HL-60 (cell line): ENCODE data around the gene CYTH1.

ENCODE experiments used
- DNase-seq, 2 experiments: peaks; one replicate each; pipeline ENCODE4 v3.0.0-alpha.2; 2010 to 2020; ENCODE audit warnings: low read depth in 1 of 2, low spot score in 1 of 2
- H3K27ac ChIP-seq: fragments of 250-450 bp; sonication (Bioruptor Pico); replicated peaks from 2 replicates; pipeline ENCODE4 v1.5.1; 2020; ENCODE audit warnings: mild to moderate bottlenecking, moderate library complexity
- H3K27me3 ChIP-seq: fragments of 250-450 bp; sonication (Bioruptor Pico); 2 replicates; pipeline ENCODE4 v1.5.1; 2021; ENCODE audit warnings: mild to moderate bottlenecking, moderate library complexity; ENCODE audit not compliant: insufficient read depth, poor library complexity, severe bottlenecking
- H3K4me3 ChIP-seq: replicated peaks from 2 replicates; pipeline ENCODE4 v1.5.1; 2011; ENCODE audit warnings: mild to moderate bottlenecking, control low read depth, low read length; ENCODE audit not compliant: insufficient read depth
- CTCF ChIP-seq: IDR thresholded peaks from one replicate; pipeline ENCODE4 v1.5.1; 2011; ENCODE audit warnings: low read length, control low read depth, inconsistent platforms; ENCODE audit not compliant: insufficient read depth
- GABPA ChIP-seq: IDR thresholded peaks from 2 replicates; pipeline ENCODE4 v1.6.1; 2012; ENCODE audit warnings: low read depth
- POLR2AphosphoS5 ChIP-seq: IDR thresholded peaks from 2 replicates; pipeline ENCODE4 v1.6.1; 2012; ENCODE audit warnings: low read depth
- REST ChIP-seq: IDR thresholded peaks from 2 replicates; pipeline ENCODE4 v1.6.1; 2012; ENCODE audit warnings: low read depth; ENCODE audit not compliant: insufficient replicate concordance
- SPI1 ChIP-seq: IDR thresholded peaks from 2 replicates; pipeline ENCODE4 v1.6.1; 2012; ENCODE audit warnings: low read depth, mild to moderate bottlenecking, borderline replicate concordance

CYTH1 gene

GRCh38 chr17:78818932-78819331, 36.9 kb upstream of the CYTH1 start:
- H3K27ac ChIP-seq = no peak overlapping the region
- DNase-seq = no peak
- TF ChIP-seq SPI1 (no peak), GABPA (no peak), CTCF (no peak), POLR2AphosphoS5 (no peak), REST (no peak)
- no peak overlapping the region for H3K4me3 ChIP-seq
- H3K27me3 ChIP-seq = no peaks in the 10 kb centered on the region

GRCh38 chr17:78818152-78818846, 36.2 kb upstream of the CYTH1 start:
- Histone ChIP-seq H3K27ac (no peak overlapping the region), H3K4me3 (no peak overlapping the region), H3K27me3 (no peaks in the 10 kb centered on the region)
- no peak for DNase-seq
- TF ChIP-seq CTCF (no peak), POLR2AphosphoS5 (no peak), SPI1 (no peak), REST (no peak), GABPA (no peak)

- TF ChIP-seq POLR2AphosphoS5 = no peak
These were observed 35.0 kb upstream of the CYTH1 start for GRCh38 chr17:78817123-78817522.

GRCh38 chr17:78815696-78816095, 33.6 kb upstream of the CYTH1 start:
- DNase-seq = no peak
- no peak for TF ChIP-seq POLR2AphosphoS5

More at GRCh38 chr17:78817123-78817522, 35.0 kb upstream of the CYTH1 start:
- H3K4me3 ChIP-seq = no peak overlapping the region
- no peak for DNase-seq
- H3K27ac ChIP-seq = no peak overlapping the region
- no peaks in the 10 kb centered on the region for H3K27me3 ChIP-seq

GRCh38 chr17:78812855-78813254, 30.8 kb upstream of the CYTH1 start:
- TF ChIP-seq SPI1 = no peak
- TF ChIP-seq GABPA = no peak
- no peak for TF ChIP-seq REST
- no peak for TF ChIP-seq CTCF
- TF ChIP-seq POLR2AphosphoS5 = no peak
- no peak overlapping the region for H3K27ac ChIP-seq
- no peak overlapping the region for H3K4me3 ChIP-seq
- DNase-seq = no peak
- H3K27me3 ChIP-seq = no peaks in the 10 kb centered on the region

More at GRCh38 chr17:78815696-78816095, 33.6 kb upstream of the CYTH1 start:
- no peaks in the 10 kb centered on the region for H3K27me3 ChIP-seq
- no peak overlapping the region for H3K4me3 ChIP-seq
- no peak overlapping the region for H3K27ac ChIP-seq
